GM12801 (cell line): ENCODE measurements around the gene FBN1.

Source experiments
- CTCF ChIP-seq: IDR thresholded peaks from one replicate; pipeline ENCODE4 v1.5.1; 2011; ENCODE audit warnings: control low read depth; ENCODE audit not compliant: insufficient read length; ENCODE audit errors: extremely low read depth

The FBN1 gene

DNA sequence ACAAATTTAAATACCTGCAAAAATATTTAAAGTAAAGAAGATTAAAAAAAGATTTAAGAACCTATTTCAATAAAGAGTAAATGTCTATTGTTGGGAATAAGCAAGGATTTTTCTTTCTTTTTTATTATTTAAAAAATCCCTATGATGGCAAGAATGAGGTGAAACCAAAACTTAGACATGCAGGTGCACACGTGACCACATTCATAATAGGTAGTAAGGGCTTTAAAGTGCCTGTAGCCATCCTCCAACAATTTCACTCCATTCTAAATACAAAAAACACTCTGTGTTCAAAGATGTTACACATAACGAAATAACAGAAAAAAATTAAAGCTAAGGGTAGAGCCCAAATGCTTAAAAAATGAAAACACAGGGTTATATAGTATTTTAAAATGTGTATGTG is 74.0 kb downstream of the FBN1 start:
- no peak for TF ChIP-seq CTCF

DNA sequence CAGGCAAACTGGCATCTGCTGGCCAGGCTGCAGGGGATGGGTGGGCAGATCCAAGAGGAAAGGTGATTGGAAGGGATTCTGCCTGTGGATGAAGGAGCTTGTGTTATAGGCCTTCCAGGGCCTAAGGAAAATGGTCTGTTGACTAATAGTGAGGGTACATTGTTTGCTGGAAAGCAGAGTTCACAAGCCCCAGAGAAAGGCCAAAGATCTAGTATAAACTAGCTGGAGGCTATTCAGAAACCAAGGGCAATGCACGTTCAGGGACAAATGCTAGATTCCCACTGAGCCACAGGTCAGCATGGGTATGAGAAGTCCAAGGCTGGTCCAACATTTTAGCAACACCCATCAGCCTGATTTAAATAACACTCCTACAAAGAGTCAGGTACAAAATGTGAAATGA is 74.7 kb downstream of the FBN1 start:
- TF ChIP-seq CTCF: no peak

DNA sequence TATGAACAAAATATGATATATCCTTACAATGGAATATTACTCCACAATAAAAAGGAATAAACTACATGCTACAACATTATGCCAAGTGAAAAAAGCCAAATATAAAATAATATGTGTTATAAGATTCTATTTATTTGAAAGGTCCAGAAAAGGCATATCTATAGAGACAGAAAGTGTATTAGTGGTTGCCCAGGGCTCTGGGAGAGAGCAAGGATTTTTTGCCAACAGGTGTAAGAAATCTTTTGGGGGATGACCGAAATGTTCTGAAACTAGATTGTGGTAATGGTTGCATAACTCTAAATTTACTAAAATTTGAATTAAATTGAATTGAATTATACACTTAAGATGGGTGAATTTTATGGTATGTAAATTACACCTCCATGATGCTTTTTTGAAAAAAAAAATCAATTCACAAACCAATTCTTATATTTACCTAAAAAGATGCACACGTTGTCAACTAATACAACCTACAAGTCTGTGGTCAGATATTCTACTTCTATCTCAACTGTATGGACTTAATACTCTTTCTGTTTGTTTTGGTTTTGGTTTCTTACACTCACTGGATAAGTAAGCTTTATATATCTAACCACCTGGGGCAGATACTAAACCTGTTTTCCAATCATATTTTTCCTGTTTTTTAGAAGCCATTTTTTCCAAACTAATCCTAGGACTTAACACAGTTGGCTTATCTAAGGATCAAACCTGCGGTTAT is 75.8 kb downstream of the FBN1 start:
- no peak for TF ChIP-seq CTCF

DNA sequence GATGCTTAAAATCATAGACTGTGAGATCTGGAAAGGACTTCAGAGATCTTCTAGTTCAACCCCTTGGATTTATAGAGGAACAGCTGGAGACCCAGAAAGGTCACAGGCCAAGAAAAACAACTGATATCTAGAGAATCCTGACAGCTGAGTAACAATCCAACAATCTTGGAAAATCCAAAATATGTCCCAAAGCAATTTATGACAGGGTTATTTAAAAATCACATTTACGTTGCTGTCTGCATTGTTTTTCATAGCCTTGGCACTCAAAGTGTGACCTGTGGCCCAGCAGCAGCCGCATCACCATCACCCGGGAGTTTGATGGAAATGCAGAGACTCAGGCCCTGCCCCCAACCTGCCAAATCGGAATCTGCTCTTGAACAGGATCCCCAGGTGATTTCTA is 78.8 kb downstream of the FBN1 start:
- TF ChIP-seq CTCF: no peak

DNA sequence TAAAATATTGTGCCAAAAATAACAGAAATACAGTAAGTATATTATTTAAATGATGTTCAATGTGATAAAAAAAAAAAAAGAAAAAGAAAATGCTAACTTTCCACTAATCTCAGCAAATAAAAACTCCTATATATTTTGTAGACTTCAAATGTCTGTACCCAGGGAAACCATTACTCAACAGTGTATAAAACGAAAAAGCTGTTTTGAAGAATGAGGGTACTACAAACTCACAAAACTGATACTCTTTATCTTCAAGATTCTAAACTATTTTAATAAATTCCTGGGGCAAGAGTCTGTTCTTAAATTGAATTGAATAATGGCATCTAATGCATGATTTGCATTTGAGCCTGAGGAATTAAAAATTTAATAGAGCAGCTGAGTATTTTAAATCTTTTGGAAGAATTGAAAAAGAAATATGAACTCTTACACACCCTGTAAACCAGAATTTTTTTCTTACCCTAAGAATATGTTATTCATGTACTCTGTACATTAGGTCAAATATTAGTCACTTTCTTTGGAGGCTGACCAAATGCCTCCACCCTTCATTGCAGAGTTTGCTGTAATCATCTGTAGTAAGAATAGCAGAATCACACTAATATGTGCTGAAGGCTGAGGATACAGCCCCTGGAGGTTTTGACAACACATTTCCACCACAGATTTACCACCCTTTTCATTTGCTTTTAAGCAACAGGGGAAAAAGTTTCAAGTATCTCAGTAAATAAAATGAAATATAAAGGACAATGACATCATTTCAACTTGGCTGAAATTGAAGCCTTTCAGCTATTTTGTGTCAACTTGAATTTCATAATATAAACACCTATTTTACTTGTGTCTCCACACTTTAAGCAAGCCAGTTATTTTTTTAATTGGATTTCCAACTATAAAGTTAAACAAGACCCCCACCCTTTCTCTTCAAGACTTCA is 79.7 kb downstream of the FBN1 start:
- no peak for TF ChIP-seq CTCF

GRCh38 chr15:48564690-48565089 is 80.8 kb downstream of the FBN1 start:
- no peak for TF ChIP-seq CTCF

GRCh38 chr15:48563934-48564333 is 81.6 kb downstream of the FBN1 start:
- no peak for TF ChIP-seq CTCF
